OCI-LY1 (cell line): Measurements from ENCODE around the gene SETMAR.
"Not testable (repeated sequence)": the region's sequence is repeated elsewhere in the genome, so short reads cannot be mapped to it uniquely, and the experiment has no call there.

ENCODE experiments used
- H2AFZ ChIP-seq: fragments of 200-600 bp; sonication (generic), shearing (Covaris generic); 2 replicates; pipeline ENCODE4 v1.6.0; 2014; ENCODE audit warnings: antibody characterized with exemption, mild to moderate bottlenecking, low read length
- H3F3A ChIP-seq: fragments of 200-600 bp; sonication (generic), shearing (Covaris generic); 2 replicates; pipeline ENCODE4 v1.6.0; 2014; ENCODE audit warnings: mild to moderate bottlenecking, antibody characterized with exemption, low read length, moderate library complexity; ENCODE audit not compliant: insufficient read depth
- H3K27ac ChIP-seq: fragments of 200-600 bp; sonication (generic); 2 replicates; pipeline ENCODE4 v1.5.1; 2014; ENCODE audit warnings: low read length, mixed run types, mild to moderate bottlenecking, low read depth; ENCODE audit not compliant: poor library complexity, severe bottlenecking
- H3K27me3 ChIP-seq: fragments of 200-600 bp; sonication (generic); 2 replicates; pipeline ENCODE4 v1.6.0; 2014; ENCODE audit warnings: antibody characterized with exemption, mild to moderate bottlenecking, low read length, moderate library complexity; ENCODE audit not compliant: insufficient read depth
- H3K36me3 ChIP-seq: fragments of 200-600 bp; sonication (generic); 2 replicates; pipeline ENCODE4 v1.6.1; 2014; ENCODE audit warnings: mild to moderate bottlenecking, antibody characterized with exemption, low read length, moderate library complexity, mixed read lengths; ENCODE audit not compliant: insufficient read depth
- H3K4me1 ChIP-seq: fragments of 200-600 bp; sonication (generic); 2 replicates; pipeline ENCODE4 v1.5.1; 2014; ENCODE audit warnings: mild to moderate bottlenecking, low read length, moderate library complexity; ENCODE audit not compliant: insufficient read depth, severe bottlenecking
- H3K4me2 ChIP-seq: fragments of 200-600 bp; sonication (generic), shearing (Covaris generic); 2 replicates; pipeline ENCODE4 v1.6.1; 2014; ENCODE audit warnings: low read length
- H3K4me3 ChIP-seq: fragments of 200-600 bp; sonication (generic); 2 replicates; pipeline ENCODE4 v1.5.1; 2014; ENCODE audit warnings: low read length, low read depth, mild to moderate bottlenecking, mixed read lengths; ENCODE audit not compliant: poor library complexity, severe bottlenecking
- H3K79me2 ChIP-seq: fragments of 200-600 bp; shearing (Covaris generic); 2 replicates; pipeline ENCODE4 v1.6.1; 2016; ENCODE audit warnings: mixed run types, low read length, mixed read lengths; ENCODE audit not compliant: insufficient read depth
- H3K9ac ChIP-seq: fragments of 200-600 bp; sonication (generic), shearing (Covaris generic); 2 replicates; pipeline ENCODE4 v1.6.1; 2014; ENCODE audit warnings: mild to moderate bottlenecking, low read length, mixed read lengths
- H3K9me2 ChIP-seq: fragments of 200-600 bp; sonication (generic), shearing (Covaris generic); 2 replicates; pipeline ENCODE4 v1.6.1; 2014; ENCODE audit warnings: low read depth, mild to moderate bottlenecking, low read length, mixed read lengths
- H3K9me3 ChIP-seq: fragments of 200-600 bp; shearing (Covaris generic); 2 replicates; pipeline ENCODE4 v1.6.1; 2014; ENCODE audit warnings: low read length, mixed read lengths
- H4K20me1 ChIP-seq: fragments of 200-600 bp; sonication (generic), shearing (Covaris generic); 2 replicates; pipeline ENCODE4 v1.6.0; 2016; ENCODE audit warnings: mild to moderate bottlenecking, low read length; ENCODE audit not compliant: insufficient read depth
- CTCF ChIP-seq: fragments of 200-600 bp; sonication (generic), shearing (Covaris generic); IDR thresholded peaks from 2 replicates; pipeline ENCODE4 v1.5.1; 2017; ENCODE audit warnings: mild to moderate bottlenecking, antibody characterized with exemption, low read length, moderate library complexity, mixed read lengths
- EZH2 ChIP-seq: fragments of 200-600 bp; sonication (generic), shearing (Covaris generic); IDR thresholded peaks from 2 replicates; pipeline ENCODE4 v1.8.0; 2017; ENCODE audit warnings: borderline replicate concordance, mixed run types, mild to moderate bottlenecking, antibody characterized with exemption, low read length, moderate library complexity, mixed read lengths

The SETMAR gene

GRCh38 chr3:4297486-4297885 lies 5.7 kb upstream of the SETMAR start:
- Histone ChIP-seq H3K9ac (no peak overlapping the region), H3K4me3 (no peak overlapping the region), H2AFZ (no peak overlapping the region), H3K9me2 (no peaks in the 10 kb centered on the region), H3K36me3 (no peaks in the 10 kb centered on the region), H3K9me3 (no peaks in the 10 kb centered on the region), H3K4me2 (no peak overlapping the region), H3K27ac (no peak overlapping the region), H3K27me3 (no peaks in the 10 kb centered on the region), H3K4me1 (no peaks in the 10 kb centered on the region), H4K20me1 (no peaks in the 10 kb centered on the region), H3F3A (no peaks in the 10 kb centered on the region), H3K79me2 (no peaks in the 10 kb centered on the region)
- TF ChIP-seq CTCF: no peak
- TF ChIP-seq EZH2: no peak

- Histone ChIP-seq H3K79me2 (no peaks in the 10 kb centered on the region), H3K9me3 (no peaks in the 10 kb centered on the region), H3K4me2 (peak overlapping the region; percentile 89), H3K9me2 (no peaks in the 10 kb centered on the region), H3K36me3 (peaks cover 15% of the 10 kb centered on the region), H2AFZ (no peak overlapping the region), H3K4me3 (peak overlapping the region; percentile 97), H3K4me1 (peaks cover 13% of the 10 kb centered on the region), H3K27ac (no peak overlapping the region), H3F3A (no peaks in the 10 kb centered on the region), H3K27me3 (no peaks in the 10 kb centered on the region), H4K20me1 (no peaks in the 10 kb centered on the region), H3K9ac (peak overlapping the region; percentile 98; the same call in 1 of the 2 replicates)
- TF ChIP-seq CTCF (no peak), EZH2 (no peak)
Measured at GRCh38 chr3:4302747-4303146, 422 bp upstream of the SETMAR start.

GRCh38 chr3:4305210-4305609 lies 2.0 kb downstream of the SETMAR start:
- H3K4me1 ChIP-seq: peaks cover 13% of the 10 kb centered on the region
- H3K9ac ChIP-seq, H3K79me2 ChIP-seq, H3K27ac ChIP-seq, H3K9me2 ChIP-seq, H3F3A ChIP-seq, H3K27me3 ChIP-seq, H3K9me3 ChIP-seq, H2AFZ ChIP-seq, H3K4me3 ChIP-seq, H4K20me1 ChIP-seq: not testable (repeated sequence)
- H3K36me3 ChIP-seq: peaks cover 19% of the 10 kb centered on the region
- H3K4me2 ChIP-seq: 0 out of 2 replicates have a peak overlapping the region, but pooled peaks have one; percentile 23

GRCh38 chr3:4306091-4306490 lies 2.9 kb downstream of the SETMAR start:
- Histone ChIP-seq H3K4me3 (no peak overlapping the region), H3K9ac (no peak overlapping the region)
- TF ChIP-seq EZH2 (no peak), CTCF (no peak)

More at GRCh38 chr3:4306091-4306490, 2.9 kb downstream of the SETMAR start:
- H3K36me3 ChIP-seq: peaks cover 19% of the 10 kb centered on the region
- no peaks in the 10 kb centered on the region for H3K27me3 ChIP-seq
- H3K27ac ChIP-seq: no peak overlapping the region
- no peaks in the 10 kb centered on the region for H3K9me3 ChIP-seq
- H3K4me1 ChIP-seq: peaks cover 13% of the 10 kb centered on the region
- H4K20me1 ChIP-seq: no peaks in the 10 kb centered on the region
- no peaks in the 10 kb centered on the region for H3F3A ChIP-seq
- H2AFZ ChIP-seq: no peak overlapping the region
- no peak overlapping the region for H3K4me2 ChIP-seq
- H3K9me2 ChIP-seq: no peaks in the 10 kb centered on the region
- no peaks in the 10 kb centered on the region for H3K79me2 ChIP-seq
